ENCODE measurements around the gene LRRC52. TPM values are rescaled to one million over a fixed set of nuclear protein-coding genes. Genes with fewer than 3 reads are reported as not detected.

Gene LRRC52
- total RNA-seq, 1 donor from 2014 or later = not detected

DNA sequence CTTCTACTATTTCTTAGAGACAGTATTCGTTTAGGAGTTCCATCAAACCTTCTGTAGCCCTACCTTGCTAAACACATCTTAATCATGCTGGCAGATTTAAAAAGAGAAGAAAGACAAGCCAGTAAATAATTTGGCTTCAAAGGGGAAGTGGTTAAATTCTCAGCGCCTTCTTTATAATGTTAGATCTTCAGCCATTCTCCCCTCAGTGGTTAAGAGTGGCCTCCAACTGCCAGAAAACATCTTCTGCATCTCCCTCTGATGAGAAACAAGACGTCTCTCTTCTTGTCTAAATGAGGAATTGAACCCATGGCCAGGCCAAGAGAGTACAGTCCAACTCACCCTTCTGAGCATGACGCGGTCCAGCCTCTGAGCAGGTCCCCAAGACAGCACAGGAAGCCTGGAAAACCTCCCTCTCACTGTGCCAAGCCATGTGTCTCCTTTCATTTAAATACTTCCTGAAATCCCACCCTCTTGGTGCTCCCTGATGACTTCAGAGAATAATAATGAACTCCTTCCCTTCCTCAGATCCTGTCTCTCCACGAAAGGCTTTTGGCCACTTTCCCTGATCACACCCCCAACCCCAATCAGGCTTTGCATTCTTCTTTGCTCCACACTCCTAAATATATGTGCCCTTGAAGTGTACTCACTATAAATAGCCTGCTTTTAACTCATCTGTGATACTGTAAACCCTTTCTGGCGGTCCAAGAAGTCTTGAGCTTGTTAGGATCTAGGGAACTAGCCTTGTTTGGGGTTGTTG, 16.4 kb upstream of the LRRC52 start:
- Histone ChIP-seq H3K27ac (no peak overlapping the region), H3K4me1 (no peaks in the 10 kb centered on the region), H3K36me3 (no peaks in the 10 kb centered on the region), H3K4me3 (no peak overlapping the region), H3K27me3 (no peaks in the 10 kb centered on the region), H3K9me3 (no peaks in the 10 kb centered on the region)
- TF ChIP-seq, protein P1, sequence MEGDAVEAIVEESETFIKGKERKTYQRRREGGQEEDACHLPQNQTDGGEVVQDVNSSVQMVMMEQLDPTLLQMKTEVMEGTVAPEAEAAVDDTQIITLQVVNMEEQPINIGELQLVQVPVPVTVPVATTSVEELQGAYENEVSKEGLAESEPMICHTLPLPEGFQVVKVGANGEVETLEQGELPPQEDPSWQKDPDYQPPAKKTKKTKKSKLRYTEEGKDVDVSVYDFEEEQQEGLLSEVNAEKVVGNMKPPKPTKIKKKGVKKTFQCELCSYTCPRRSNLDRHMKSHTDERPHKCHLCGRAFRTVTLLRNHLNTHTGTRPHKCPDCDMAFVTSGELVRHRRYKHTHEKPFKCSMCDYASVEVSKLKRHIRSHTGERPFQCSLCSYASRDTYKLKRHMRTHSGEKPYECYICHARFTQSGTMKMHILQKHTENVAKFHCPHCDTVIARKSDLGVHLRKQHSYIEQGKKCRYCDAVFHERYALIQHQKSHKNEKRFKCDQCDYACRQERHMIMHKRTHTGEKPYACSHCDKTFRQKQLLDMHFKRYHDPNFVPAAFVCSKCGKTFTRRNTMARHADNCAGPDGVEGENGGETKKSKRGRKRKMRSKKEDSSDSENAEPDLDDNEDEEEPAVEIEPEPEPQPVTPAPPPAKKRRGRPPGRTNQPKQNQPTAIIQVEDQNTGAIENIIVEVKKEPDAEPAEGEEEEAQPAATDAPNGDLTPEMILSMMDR (IDR thresholded peaks at IDR 0.05) = no peak
- TF ChIP-seq POLR2AphosphoS5 (IDR thresholded peaks at IDR 0.05; ENCODE audit: insufficient read depth in 1 of 2, low read depth in 1 of 2) = no peak
- TF ChIP-seq POLR2A (IDR thresholded peaks at IDR 0.05) = no peak
- DNase-seq (ENCODE audit: extremely low spot score in 2 of 2) = no peak
- intact Hi-C loops (cut with DNase I) = no loop called here

DNA sequence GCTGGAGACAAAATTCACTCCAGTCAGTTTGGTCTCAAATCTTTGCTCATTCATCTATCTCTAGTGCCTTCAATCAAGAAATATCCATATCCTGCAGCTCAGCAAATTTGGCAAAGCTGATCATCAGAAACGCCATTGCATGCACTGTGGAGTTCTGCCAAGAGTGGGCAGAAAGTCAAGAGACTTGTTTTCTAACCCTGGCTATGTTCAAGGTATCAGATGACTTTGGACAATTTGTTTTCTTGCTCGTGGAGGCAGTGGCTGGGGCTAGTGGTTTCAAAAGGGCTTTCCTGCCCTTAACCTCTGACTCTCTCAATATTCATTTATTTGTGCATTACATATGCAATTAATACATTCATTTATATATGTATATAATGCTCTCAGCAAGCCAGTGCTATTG, 12.8 kb upstream of the LRRC52 start:
- no peak overlapping the region for H3K27ac ChIP-seq
- TF ChIP-seq POLR2A (IDR thresholded peaks at IDR 0.05) (no peak), POLR2AphosphoS5 (IDR thresholded peaks at IDR 0.05; ENCODE audit: insufficient read depth in 1 of 2, low read depth in 1 of 2) (no peak)
- TF ChIP-seq, protein P1 (IDR thresholded peaks at IDR 0.05) = no peak

GRCh38 chr1:165532053-165532452, 11.7 kb upstream of the LRRC52 start:
- Histone ChIP-seq H3K27me3 (no peaks in the 10 kb centered on the region), H3K27ac (no peak overlapping the region), H3K36me3 (no peaks in the 10 kb centered on the region), H3K9me3 (no peaks in the 10 kb centered on the region), H3K4me1 (no peaks in the 10 kb centered on the region), H3K4me3 (no peak overlapping the region)
- intact Hi-C loops (cut with DNase I) = no loop called here
- TF ChIP-seq, protein P1 (IDR thresholded peaks at IDR 0.05) = no peak
- DNase-seq (ENCODE audit: extremely low spot score in 2 of 2) = no peak

More for the DNA sequence above, 12.8 kb upstream of the LRRC52 start:
- no peaks in the 10 kb centered on the region for H3K4me1 ChIP-seq
- no peak for DNase-seq (ENCODE audit: extremely low spot score in 2 of 2)
- H3K36me3 ChIP-seq = no peaks in the 10 kb centered on the region
- no peaks in the 10 kb centered on the region for H3K9me3 ChIP-seq
- H3K27me3 ChIP-seq = no peaks in the 10 kb centered on the region
- H3K4me3 ChIP-seq = no peak overlapping the region
- intact Hi-C loops (cut with DNase I) = no loop called here

DNA sequence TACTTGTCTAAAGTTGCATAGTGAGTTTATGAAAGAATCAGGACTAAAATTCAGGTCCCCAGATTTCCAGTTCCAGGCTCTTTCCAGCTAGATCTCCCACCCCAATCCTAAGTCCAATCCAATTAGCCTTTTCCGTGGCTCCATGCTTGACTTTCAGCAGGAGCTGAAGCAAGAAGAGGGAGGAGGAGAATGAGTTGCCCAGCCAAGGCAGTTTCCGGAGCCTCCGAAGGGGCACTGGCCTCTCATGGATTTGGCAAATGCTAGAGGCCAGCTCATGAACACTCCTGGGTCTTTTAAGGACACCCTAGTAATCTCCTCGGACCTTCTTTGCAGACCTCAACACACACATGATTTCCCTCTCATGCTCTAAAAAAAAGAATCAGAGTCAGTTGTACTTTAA, 10.5 kb upstream of the LRRC52 start:
- DNase-seq (ENCODE audit: extremely low spot score in 2 of 2) = no peak
- TF ChIP-seq POLR2A (IDR thresholded peaks at IDR 0.05) = no peak
- TF ChIP-seq POLR2AphosphoS5 (IDR thresholded peaks at IDR 0.05; ENCODE audit: insufficient read depth in 1 of 2, low read depth in 1 of 2) = no peak
- H3K9me3 ChIP-seq = no peaks in the 10 kb centered on the region
- H3K36me3 ChIP-seq = no peaks in the 10 kb centered on the region
- no peak overlapping the region for H3K4me3 ChIP-seq
- H3K27me3 ChIP-seq = no peaks in the 10 kb centered on the region
- no peaks in the 10 kb centered on the region for H3K4me1 ChIP-seq
- no peak overlapping the region for H3K27ac ChIP-seq
- intact Hi-C loops (cut with DNase I) = no loop called here

DNA sequence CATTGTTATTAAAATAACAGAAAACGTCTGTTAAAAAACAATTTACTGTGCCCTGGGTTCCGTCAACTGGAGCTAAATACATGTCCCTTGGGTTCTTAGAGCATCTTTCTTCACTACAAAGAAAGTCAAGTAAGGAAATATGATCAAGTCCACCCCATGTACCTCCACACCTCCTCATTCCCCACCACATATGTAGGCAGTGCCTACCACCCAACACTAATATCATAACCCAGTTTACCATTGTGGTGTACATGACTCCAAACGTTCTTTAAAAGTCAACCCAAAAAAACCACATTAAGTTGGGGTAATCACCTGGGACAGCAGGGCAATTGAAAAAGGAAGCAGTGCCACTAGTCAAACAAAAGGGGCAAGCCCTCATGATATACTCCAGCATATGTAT, 7.8 kb upstream of the LRRC52 start:
- intact Hi-C loops (cut with DNase I) = no loop called here
- H3K36me3 ChIP-seq = no peaks in the 10 kb centered on the region
- no peaks in the 10 kb centered on the region for H3K4me1 ChIP-seq
- H3K4me3 ChIP-seq = no peak overlapping the region
- no peak for TF ChIP-seq POLR2AphosphoS5 (IDR thresholded peaks at IDR 0.05; ENCODE audit: insufficient read depth in 1 of 2, low read depth in 1 of 2)
- TF ChIP-seq, protein P1 (IDR thresholded peaks at IDR 0.05) = no peak
- no peak for TF ChIP-seq POLR2A (IDR thresholded peaks at IDR 0.05)
- no peak overlapping the region for H3K27ac ChIP-seq
- no peak for DNase-seq (ENCODE audit: extremely low spot score in 2 of 2)
- H3K9me3 ChIP-seq = no peaks in the 10 kb centered on the region
- H3K27me3 ChIP-seq = no peaks in the 10 kb centered on the region
